Bronchial epithelial cell (primary cell): ENCODE results near the gene PDGFRA. TPM values are rescaled to one million over a fixed set of nuclear protein-coding genes. Genes with fewer than 3 reads are reported as not detected.
"Not testable (repeated sequence)": the region's sequence is repeated elsewhere in the genome, so short reads cannot be mapped to it uniquely, and the experiment has no call there.

ENCODE experiments used
- DNase-seq: peaks from one replicate; pipeline ENCODE4 v3.0.0-alpha.2; 2010; ENCODE audit warnings: low read depth
- FAIRE-seq: peaks from 2 replicates; lab custom pipeline; 2011; peaks lifted over from hg19 to GRCh38; lab: Jason Lieb, UNC
- H3K27me3 ChIP-seq: 2 replicates; pipeline ENCODE4 v1.5.1; 2011; ENCODE audit warnings: low read length; ENCODE audit not compliant: control insufficient read depth, insufficient read depth
- H3K36me3 ChIP-seq: 2 replicates; pipeline ENCODE4 v1.5.1; 2011; ENCODE audit warnings: low read length; ENCODE audit not compliant: control insufficient read depth, insufficient read depth
- H3K4me3 ChIP-seq: 2 replicates; pipeline ENCODE4 v1.5.1; 2011; ENCODE audit warnings: mild to moderate bottlenecking, low read depth, low read length, control low read depth
- CTCF ChIP-seq: IDR thresholded peaks from 2 replicates; pipeline ENCODE4 v1.5.1; 2011; ENCODE audit warnings: mild to moderate bottlenecking, moderate library complexity, low read length, control low read depth, inconsistent platforms; ENCODE audit not compliant: insufficient read depth, severe bottlenecking
- total RNA-seq: library from RNA; depleted of rRNA; stranded (reverse); fragments of >200 nt; gene quantifications from 2 replicates; pipeline ENCODE4 v1.2.1, GENCODE V29; 2014

Gene PDGFRA
- total RNA-seq, 1 donor from 2014 or later, result 2.1 TPM

GRCh38 chr4:54320826-54321685 lies 92.0 kb downstream of the PDGFRA start:
- DNase-seq, result peak; percentile 39
- no peaks in the 10 kb centered on the region for H3K27me3 ChIP-seq
- H3K4me3 ChIP-seq, result no peak overlapping the region
- H3K36me3 ChIP-seq, result no peaks in the 10 kb centered on the region
- FAIRE-seq, result no peak
- no peak for TF ChIP-seq CTCF

GRCh38 chr4:54322818-54323417 lies 93.8 kb downstream of the PDGFRA start:
- Histone ChIP-seq H3K36me3 (no peaks in the 10 kb centered on the region), H3K27me3 (no peaks in the 10 kb centered on the region), H3K4me3 (no peak overlapping the region)
- FAIRE-seq, result no peak
- TF ChIP-seq CTCF, result peak; percentile 80
- peak; percentile 58 for DNase-seq

GRCh38 chr4:54330896-54331295 lies 101.8 kb downstream of the PDGFRA start:
- DNase-seq (no peak), FAIRE-seq (no peak)
- Histone ChIP-seq H3K36me3 (no peaks in the 10 kb centered on the region), H3K4me3 (no peak overlapping the region), H3K27me3 (no peaks in the 10 kb centered on the region)
- no peak for TF ChIP-seq CTCF

GRCh38 chr4:54332542-54332941 lies 103.4 kb downstream of the PDGFRA start:
- TF ChIP-seq CTCF, result no peak
- FAIRE-seq, result no peak
- Histone ChIP-seq H3K4me3 (no peak overlapping the region), H3K27me3 (no peaks in the 10 kb centered on the region), H3K36me3 (no peaks in the 10 kb centered on the region)
- no peak for DNase-seq

- DNase-seq (no peak), FAIRE-seq (no peak)
- Histone ChIP-seq H3K4me3 (no peak overlapping the region), H3K36me3 (no peaks in the 10 kb centered on the region), H3K27me3 (no peaks in the 10 kb centered on the region)
- no peak for TF ChIP-seq CTCF
Observed at GRCh38 chr4:54333657-54334056, 104.6 kb downstream of the PDGFRA start.

- FAIRE-seq, result not testable (repeated sequence)
Observed at GRCh38 chr4:54334769-54335168, 105.7 kb downstream of the PDGFRA start.

More at GRCh38 chr4:54334769-54335168, 105.7 kb downstream of the PDGFRA start:
- H3K27me3 ChIP-seq, DNase-seq, H3K4me3 ChIP-seq, H3K36me3 ChIP-seq: not testable (repeated sequence)
